Activated T-helper 2 cell treated with anti-CD3 and anti-CD28 coated beads, Interferon-gamma antibody, Interleukin-2, Interleukin-4, amounts not matched to agents 10 μg/mL and 5 μg/mL and 100 μg/mL, durations not matched to agents 14 hours and 24 hours and 36 hours (primary cell): Measurements from ENCODE around the gene TP53INP2. TPM values are rescaled to one million over a fixed set of nuclear protein-coding genes. Genes with fewer than 3 reads are reported as not detected.
"Not testable (repeated sequence)": the region's sequence is repeated elsewhere in the genome, so short reads cannot be mapped to it uniquely, and the experiment has no call there.

Experiments used
- DNase-seq: peaks from one replicate; pipeline ENCODE4 v3.0.0; 2021; ENCODE audit warnings: low spot score
- H3K27ac Mint-ChIP-seq: one replicate; pipeline ENCODE4 v1.8.0; 2021; ENCODE audit warnings: mixed read lengths
- H3K27me3 Mint-ChIP-seq: one replicate; pipeline ENCODE4 v1.8.0; 2021; ENCODE audit warnings: low read depth, mixed read lengths
- H3K36me3 Mint-ChIP-seq: one replicate; pipeline ENCODE4 v1.8.0; 2021; ENCODE audit warnings: low read depth, mixed read lengths
- H3K4me1 Mint-ChIP-seq: one replicate; pipeline ENCODE4 v1.8.0; 2021; ENCODE audit warnings: low read depth, mixed read lengths
- H3K4me3 Mint-ChIP-seq: one replicate; pipeline ENCODE4 v1.8.0; 2021; ENCODE audit warnings: low read depth, mild to moderate bottlenecking, moderate library complexity, mixed read lengths
- H3K9me3 Mint-ChIP-seq: one replicate; pipeline ENCODE4 v1.8.0; 2021; ENCODE audit warnings: mixed read lengths
- intact Hi-C: fragments of 100-400 bp; cut with micrococcal nuclease; formaldehyde crosslinking; loops from one replicate; pipeline ENCODE4 v1.15.1; 2023
- total RNA-seq: library from RNA; stranded (reverse); gene quantifications from 2 replicates; pipeline ENCODE4 v1.2.3, GENCODE V29; 2022

TP53INP2 gene, protein sequence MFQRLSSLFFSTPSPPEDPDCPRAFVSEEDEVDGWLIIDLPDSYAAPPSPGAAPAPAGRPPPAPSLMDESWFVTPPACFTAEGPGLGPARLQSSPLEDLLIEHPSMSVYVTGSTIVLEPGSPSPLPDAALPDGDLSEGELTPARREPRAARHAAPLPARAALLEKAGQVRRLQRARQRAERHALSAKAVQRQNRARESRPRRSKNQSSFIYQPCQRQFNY
- 4.8 and 5.5 TPM in 2 replicates for total RNA-seq

DNA sequence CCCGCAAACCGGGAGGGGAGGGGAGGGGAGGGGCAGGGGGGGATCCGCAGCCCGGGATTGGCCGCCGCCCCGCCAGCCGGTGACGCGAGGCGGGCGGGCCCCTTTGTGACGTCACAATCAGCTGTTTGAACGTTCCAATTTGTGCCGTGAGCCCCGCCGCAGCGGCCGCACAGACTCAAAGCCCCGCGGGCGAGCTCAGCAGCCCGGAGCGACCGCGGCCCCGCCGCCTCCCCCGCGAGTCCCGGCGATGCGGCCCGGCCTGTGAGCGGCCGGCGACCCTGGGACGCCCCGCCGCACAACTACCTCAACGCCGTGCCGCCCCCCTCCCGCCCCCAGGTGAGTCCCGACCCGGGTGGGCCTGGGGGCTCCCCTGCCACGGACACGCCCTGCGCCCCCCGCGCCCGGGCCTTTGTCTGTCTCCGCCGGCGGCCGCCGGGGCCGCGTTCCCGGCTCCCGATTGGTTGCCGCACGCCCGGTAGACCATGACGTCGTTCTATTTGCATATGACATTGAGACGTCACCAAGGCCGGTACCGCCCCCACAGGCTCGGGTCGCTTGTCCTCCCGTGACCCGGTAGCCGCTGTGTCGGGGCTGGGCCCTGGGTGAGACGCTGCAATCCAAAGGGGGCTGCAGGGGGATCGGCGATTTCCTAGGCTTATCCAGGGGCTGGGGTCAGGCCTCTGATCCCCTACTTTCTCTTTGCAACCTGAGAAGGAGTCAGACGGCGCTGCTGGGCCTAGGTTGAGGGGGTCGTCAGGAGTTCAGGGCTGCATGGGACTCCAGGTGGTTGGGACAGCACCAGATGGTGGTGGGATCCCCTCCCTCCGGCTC, at the start of gene TP53INP2:
Gene TP53INP2 (plus strand): TSS at position 168 of the 831 bp plus-strand sequence. CDS start 4,396 bp downstream, outside the sequence.
- peak; percentile 84 for DNase-seq
- Mint-ChIP-seq H3K27ac (peak within 1 kb of the TSS; percentile 94), H3K27me3 (peaks cover 12% of the 10 kb centered on the region), H3K4me3 (peak within 1 kb of the TSS; percentile 99), H3K36me3 (no peaks in the 10 kb centered on the region), H3K4me1 (peaks cover 24% of the 10 kb centered on the region), H3K9me3 (no peaks in the 10 kb centered on the region)
- intact Hi-C loops: no loop called here

DNA sequence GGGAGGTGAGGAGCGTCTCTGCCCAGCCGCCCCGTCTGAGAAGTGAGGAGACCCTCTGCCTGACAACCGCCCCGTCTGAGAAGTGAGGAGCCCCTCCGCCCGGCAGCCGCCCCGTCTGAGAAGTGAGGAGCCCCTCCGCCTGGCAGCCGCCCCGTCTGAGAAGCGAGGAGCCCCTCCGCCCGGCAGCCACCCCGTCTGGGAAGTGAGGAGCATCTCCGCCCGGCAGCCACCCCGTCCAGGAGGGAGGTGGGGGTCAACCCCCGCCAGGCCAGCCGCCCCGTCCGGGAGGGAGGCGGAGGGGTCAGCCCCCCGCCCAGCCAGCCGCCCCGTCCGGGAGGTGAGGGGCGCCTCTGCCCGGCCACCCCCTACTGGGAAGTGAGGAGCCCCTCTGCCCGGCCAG, 45.5 kb upstream of the TP53INP2 start:
- H3K4me1 Mint-ChIP-seq, H3K27ac Mint-ChIP-seq, H3K4me3 Mint-ChIP-seq, H3K36me3 Mint-ChIP-seq, intact Hi-C loops, H3K27me3 Mint-ChIP-seq, H3K9me3 Mint-ChIP-seq, DNase-seq: not testable (repeated sequence)

DNA sequence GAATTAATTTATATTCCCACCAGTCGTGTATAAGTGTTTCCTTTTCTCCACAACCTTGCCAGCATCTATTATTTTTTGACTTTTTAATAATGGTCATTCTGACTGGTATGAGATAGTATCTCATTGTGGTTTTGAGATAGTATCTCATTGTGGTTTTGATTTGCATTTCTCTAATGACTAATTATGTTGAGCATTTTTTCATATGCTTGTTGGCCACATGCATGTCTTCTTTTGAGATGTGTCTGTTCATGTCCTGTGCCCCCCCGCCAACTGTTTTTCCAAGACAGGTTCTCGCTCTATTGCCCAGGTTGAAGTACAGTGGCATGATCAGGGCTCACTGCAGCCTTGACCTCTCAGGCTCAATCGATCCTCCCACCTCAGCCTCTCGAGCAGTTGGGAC, 42.3 kb upstream of the TP53INP2 start:
- H3K9me3 Mint-ChIP-seq, H3K27me3 Mint-ChIP-seq, H3K27ac Mint-ChIP-seq, DNase-seq, H3K4me3 Mint-ChIP-seq, intact Hi-C loops, H3K36me3 Mint-ChIP-seq, H3K4me1 Mint-ChIP-seq: not testable (repeated sequence)

DNA sequence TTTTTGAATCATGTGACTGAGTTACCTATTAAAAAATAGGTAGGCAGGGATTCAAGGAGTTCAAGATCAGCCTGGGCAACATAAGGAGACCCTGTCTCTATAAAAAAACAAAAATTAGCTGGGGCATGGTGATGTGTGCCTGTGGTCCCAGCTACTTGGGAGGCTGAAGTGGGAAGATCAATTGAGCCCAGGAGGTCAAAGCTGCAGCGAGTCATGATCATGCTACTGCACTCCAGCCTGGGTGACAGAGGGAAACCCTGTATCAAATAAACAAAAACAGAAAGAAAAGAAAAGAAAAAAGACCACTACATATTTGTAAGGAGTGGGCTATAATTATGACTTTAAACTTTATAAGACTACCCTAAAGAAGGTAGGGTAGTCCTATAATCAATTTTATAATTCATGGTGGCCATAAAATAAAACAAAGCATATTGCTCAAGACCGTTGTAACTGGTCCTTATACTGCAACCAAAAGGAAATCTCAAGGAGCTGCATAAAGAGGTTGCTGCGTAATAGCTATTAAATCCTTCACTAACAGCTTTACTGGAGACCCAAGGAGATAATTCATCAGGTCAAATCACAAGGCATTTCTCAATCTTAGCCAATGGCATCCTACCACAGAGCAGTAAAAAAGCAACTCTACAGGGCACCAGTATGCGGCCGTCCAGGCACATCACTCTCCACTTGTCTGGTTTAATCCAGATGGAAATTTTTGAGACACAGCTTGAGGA, 40.8 kb upstream of the TP53INP2 start:
- no peak overlapping the region for H3K27ac Mint-ChIP-seq
- no peaks in the 10 kb centered on the region for H3K36me3 Mint-ChIP-seq
- H3K9me3 Mint-ChIP-seq: no peaks in the 10 kb centered on the region
- no peak for DNase-seq
- H3K4me1 Mint-ChIP-seq: peaks cover 5% of the 10 kb centered on the region
- intact Hi-C loops: no loop called here
- H3K27me3 Mint-ChIP-seq: no peaks in the 10 kb centered on the region
- H3K4me3 Mint-ChIP-seq: no peak overlapping the region

- H3K27ac Mint-ChIP-seq, DNase-seq, intact Hi-C loops, H3K36me3 Mint-ChIP-seq, H3K27me3 Mint-ChIP-seq, H3K9me3 Mint-ChIP-seq, H3K4me1 Mint-ChIP-seq, H3K4me3 Mint-ChIP-seq: not testable (repeated sequence)
These were observed 39.4 kb upstream of the TP53INP2 start for GRCh38 chr20:34664751-34665150.

DNA sequence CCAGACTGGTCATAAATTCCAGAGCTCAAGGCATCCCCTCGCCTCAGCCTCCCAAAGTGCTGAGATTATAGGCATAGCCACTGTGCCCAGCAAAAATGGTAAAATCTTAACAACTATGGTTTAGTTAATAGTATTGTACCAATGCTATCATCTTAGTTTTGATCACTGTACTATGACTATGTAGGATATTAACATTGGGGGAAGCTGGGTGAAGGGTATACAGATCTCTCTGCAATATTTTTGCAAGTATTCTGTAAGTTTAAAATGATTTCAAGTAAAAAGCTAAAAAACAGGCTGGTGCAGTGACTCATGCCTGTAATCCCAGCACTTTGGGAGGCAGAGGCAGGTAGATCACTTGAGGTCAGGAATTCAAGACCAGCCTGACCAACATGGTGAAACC, 35.0 kb upstream of the TP53INP2 start:
- no peaks in the 10 kb centered on the region for H3K27me3 Mint-ChIP-seq
- H3K4me3 Mint-ChIP-seq: no peak overlapping the region
- intact Hi-C loops: no loop called here
- no peaks in the 10 kb centered on the region for H3K4me1 Mint-ChIP-seq
- peaks cover 3% of the 10 kb centered on the region for H3K36me3 Mint-ChIP-seq
- H3K27ac Mint-ChIP-seq: no peak overlapping the region
- no peak for DNase-seq
- no peaks in the 10 kb centered on the region for H3K9me3 Mint-ChIP-seq

DNA sequence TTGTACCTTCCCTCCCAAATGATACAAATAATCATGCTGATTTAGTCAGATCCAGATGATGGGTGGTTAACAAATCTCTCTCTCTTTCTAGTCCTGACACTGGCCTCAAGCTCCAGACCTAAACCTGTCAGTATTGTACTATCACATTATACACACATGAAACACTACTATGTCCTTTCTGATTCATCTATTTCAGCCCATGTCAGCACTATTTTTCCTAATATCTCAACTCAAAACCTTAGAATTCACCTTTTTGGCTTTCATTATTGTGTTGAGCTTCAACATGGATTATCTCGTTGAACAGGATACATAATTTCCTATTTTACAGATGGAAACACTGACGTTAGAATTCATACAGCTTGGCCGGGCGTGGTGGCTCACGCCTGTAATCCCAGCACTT, 30.7 kb upstream of the TP53INP2 start:
- intact Hi-C loops: loop anchor here (10.0 kb wide), 1 partner anchor 61 kb away; no protein-coding TSS in a partner anchor
- no peaks in the 10 kb centered on the region for H3K9me3 Mint-ChIP-seq

DNA sequence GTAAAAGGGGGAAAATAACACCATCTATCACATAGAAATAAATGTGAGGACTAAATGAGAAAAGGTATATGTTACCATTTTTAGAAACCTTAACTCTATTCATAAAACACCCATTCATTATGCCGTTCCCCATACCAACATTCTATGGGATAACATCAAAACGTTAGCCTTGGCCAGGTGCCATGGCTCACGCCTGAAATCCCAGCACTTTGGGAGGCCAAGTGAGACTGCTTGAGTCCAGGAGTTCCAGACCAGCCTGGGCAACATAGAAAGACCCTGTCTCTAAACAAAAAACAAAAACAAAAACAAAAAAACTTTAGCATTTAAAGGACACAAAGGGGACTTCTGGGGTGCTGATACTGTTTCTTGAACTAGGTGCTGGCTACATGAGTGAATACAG, 28.6 kb upstream of the TP53INP2 start:
- Mint-ChIP-seq H3K4me1 (peaks cover 17% of the 10 kb centered on the region), H3K27me3 (no peaks in the 10 kb centered on the region), H3K27ac (no peak overlapping the region), H3K9me3 (no peaks in the 10 kb centered on the region), H3K4me3 (peak overlapping the region; percentile 27), H3K36me3 (no peaks in the 10 kb centered on the region)
- DNase-seq: no peak
- intact Hi-C loops: loop anchor here (5.0 to 10.0 kb wide), 3 partner anchors 59 to 363 kb away; partner anchors contain the start of gene DYNLRB1

More for the DNA sequence above, 30.7 kb upstream of the TP53INP2 start:
- peaks cover 9% of the 10 kb centered on the region for H3K4me1 Mint-ChIP-seq
- no peak overlapping the region for H3K4me3 Mint-ChIP-seq
- peaks cover 3% of the 10 kb centered on the region for H3K36me3 Mint-ChIP-seq
- DNase-seq: no peak
- no peaks in the 10 kb centered on the region for H3K27me3 Mint-ChIP-seq
- H3K27ac Mint-ChIP-seq: no peak overlapping the region

- DNase-seq: no peak
- H3K27me3 Mint-ChIP-seq: no peaks in the 10 kb centered on the region
- H3K4me1 Mint-ChIP-seq: peaks cover 17% of the 10 kb centered on the region
- H3K27ac Mint-ChIP-seq: peak overlapping the region; percentile 96
- intact Hi-C loops: loop anchor here (2.0 to 10.0 kb wide), 4 partner anchors 59 to 364 kb away; partner anchors contain the start of genes DYNLRB1 and ITCH
- no peaks in the 10 kb centered on the region for H3K9me3 Mint-ChIP-seq
- H3K4me3 Mint-ChIP-seq: peak overlapping the region; percentile 93
- no peaks in the 10 kb centered on the region for H3K36me3 Mint-ChIP-seq
These were observed 28.0 kb upstream of the TP53INP2 start for GRCh38 chr20:34675993-34676641.

- H3K27me3 Mint-ChIP-seq: no peaks in the 10 kb centered on the region
- intact Hi-C loops: loop anchor here (1.0 to 10.0 kb wide), 5 partner anchors 32 to 365 kb away; partner anchors contain the start of genes DYNLRB1 and ITCH
- no peaks in the 10 kb centered on the region for H3K9me3 Mint-ChIP-seq
- peak; percentile 96 for DNase-seq
- no peaks in the 10 kb centered on the region for H3K36me3 Mint-ChIP-seq
- peak within 1 kb of the TSS; percentile 96 for H3K27ac Mint-ChIP-seq
- H3K4me3 Mint-ChIP-seq: peak within 1 kb of the TSS; percentile 93
- peaks cover 17% of the 10 kb centered on the region for H3K4me1 Mint-ChIP-seq
These were observed 27.3 kb upstream of the TP53INP2 start, which contains the start of gene PIGU for GRCh38 chr20:34676642-34677373. Gene PIGU (minus strand): TSS chr20:34677092. CDS start chr20:34677085, 7 bp downstream.

DNA sequence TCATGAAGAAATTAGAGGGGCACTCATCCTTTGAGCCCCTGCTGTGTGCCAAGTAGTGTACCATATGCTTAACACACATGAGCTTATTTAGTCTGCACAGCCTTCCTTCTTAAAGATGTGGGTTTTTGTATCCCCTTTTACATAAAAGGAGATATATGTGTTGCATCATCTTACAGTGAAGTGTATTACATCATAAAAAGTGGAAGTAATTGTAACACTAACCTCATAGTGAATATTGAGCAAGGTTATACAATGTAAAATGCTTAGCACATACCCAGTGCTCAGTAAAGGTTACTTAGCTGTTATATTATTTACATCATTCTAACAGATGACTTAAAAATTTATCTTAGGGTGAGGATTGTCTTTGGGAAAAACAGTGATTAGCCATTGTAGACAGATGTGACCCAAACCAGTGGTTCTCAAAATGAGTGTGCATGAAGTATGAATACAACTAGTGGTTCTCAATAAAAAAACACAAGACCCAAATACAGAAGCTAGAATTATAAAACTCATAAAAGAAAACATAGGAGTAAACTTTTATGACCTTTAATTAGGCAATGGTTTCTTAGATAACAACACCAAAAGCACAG, 23.5 kb upstream of the TP53INP2 start:
- no peaks in the 10 kb centered on the region for H3K9me3 Mint-ChIP-seq
- no peak for DNase-seq
- intact Hi-C loops: no loop called here
- no peaks in the 10 kb centered on the region for H3K36me3 Mint-ChIP-seq
- H3K27ac Mint-ChIP-seq: no peak overlapping the region
- peaks cover 17% of the 10 kb centered on the region for H3K4me1 Mint-ChIP-seq
- no peaks in the 10 kb centered on the region for H3K27me3 Mint-ChIP-seq
- no peak overlapping the region for H3K4me3 Mint-ChIP-seq
